ENCODE data around the gene TNRC18. TPM values are rescaled to one million over a fixed set of nuclear protein-coding genes. Genes with fewer than 3 reads are reported as not detected.

TNRC18 gene
- total RNA-seq, 2 experiments from 2014 or later, result 36.0 to 43.8 TPM

DNA sequence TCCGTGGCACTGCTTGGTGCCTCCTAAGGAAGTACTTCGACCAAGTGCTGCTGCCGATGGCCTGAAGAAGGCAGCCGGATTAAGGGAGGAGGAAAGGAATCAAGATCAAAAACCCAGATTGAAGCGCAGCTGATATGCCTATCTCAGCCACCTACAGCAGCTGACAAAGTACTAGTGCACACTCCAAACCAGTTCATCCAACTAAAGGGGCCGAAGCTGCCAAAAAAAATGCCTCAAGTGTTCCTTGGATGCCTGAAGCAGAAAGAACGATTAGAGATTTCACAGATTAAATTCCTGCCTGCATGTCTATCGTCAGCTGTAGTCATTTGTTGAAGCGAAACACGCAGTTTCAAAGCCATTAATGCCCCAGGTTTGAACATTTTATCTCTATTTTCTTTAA lies 65.7 kb downstream of the TNRC18 start:
- DNase-seq, result no peak
- H3K4me3 Mint-ChIP-seq, result no peak overlapping the region
- no peak overlapping the region for H3K27ac Mint-ChIP-seq
- CTCF ChIA-PET, result interaction anchor here (0.6 kb wide), 1 partner anchor 32 kb away, joined by 3 read pairs; no protein-coding TSS in a partner anchor
- peaks cover 30% of the 10 kb centered on the region for H3K36me3 Mint-ChIP-seq (ENCODE audit: low read depth)
- H3K9me3 Mint-ChIP-seq, result no peaks in the 10 kb centered on the region
- intact Hi-C loops (cut with micrococcal nuclease), result no loop called here
- no peaks in the 10 kb centered on the region for H3K27me3 Mint-ChIP-seq (ENCODE audit: low read depth)
- H3K4me1 Mint-ChIP-seq (ENCODE audit: low read depth), result peaks cover 6% of the 10 kb centered on the region

DNA sequence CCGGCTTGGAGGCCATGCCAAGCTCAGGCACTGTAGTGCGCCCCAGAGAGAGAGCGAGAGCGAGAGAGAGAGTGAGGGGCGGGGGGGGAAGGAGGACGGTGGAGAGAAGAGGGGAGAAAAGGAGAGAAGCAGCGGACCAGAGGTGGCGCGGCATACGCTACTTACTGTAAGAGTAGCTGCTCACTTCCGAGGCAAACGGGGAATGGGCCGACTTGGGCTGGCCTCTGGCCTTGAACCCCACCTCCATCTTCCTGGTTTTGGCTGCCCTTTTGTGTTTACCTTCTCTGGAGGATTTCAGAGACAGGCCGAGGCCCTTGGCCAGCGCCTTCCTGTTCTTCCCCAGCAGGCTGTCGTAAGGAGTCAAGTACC lies 66.9 kb downstream of the TNRC18 start:
- intact Hi-C loops (cut with micrococcal nuclease), result no loop called here
- CTCF ChIA-PET, result interaction anchor here (0.6 kb wide), 1 partner anchor 207 kb away, joined by 3 read pairs; no protein-coding TSS in a partner anchor
- H3K36me3 Mint-ChIP-seq (ENCODE audit: low read depth), result peaks cover 32% of the 10 kb centered on the region
- H3K4me1 Mint-ChIP-seq (ENCODE audit: low read depth), result peaks cover 6% of the 10 kb centered on the region
- DNase-seq, result no peak
- H3K27me3 Mint-ChIP-seq (ENCODE audit: low read depth), result no peaks in the 10 kb centered on the region
- no peaks in the 10 kb centered on the region for H3K9me3 Mint-ChIP-seq
- no peak overlapping the region for H3K4me3 Mint-ChIP-seq
- H3K27ac Mint-ChIP-seq, result no peak overlapping the region

DNA sequence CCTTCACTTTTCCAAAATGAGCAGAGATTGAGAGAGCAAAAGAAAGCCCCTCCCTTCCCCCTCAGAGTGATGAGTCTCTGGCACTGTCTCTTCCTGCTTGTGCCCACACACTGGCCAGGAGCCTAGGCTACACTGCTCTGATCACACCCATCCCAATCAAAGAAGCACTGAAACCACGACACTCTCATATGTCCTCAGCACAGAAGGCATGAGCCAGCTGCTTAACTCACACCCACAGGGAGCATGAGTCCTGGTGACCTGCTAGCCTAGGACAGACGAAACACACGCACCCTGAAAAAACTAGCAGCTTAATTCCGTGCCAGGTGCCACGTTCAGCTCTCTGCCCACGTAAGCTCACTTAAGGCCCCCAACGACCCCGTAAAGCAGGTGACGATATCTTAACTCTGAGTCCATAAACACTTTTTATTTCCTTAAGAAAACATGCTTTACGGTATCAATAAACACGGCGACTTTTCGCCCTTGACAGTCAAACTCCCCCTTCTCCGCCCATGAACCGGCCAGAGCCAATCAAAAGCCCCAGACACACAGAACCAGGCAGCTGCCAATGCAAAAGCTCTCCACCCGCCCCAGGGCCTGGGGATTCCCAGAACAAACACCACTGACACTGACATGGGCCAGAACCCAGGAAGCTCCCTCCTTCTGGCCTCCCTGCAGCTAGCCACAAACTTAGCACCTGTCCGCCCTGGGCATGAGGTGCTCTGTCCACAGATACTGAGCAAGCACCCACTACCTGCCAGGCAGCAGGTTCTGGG lies 69.0 kb downstream of the TNRC18 start:
- H3K4me3 Mint-ChIP-seq, result no peak overlapping the region
- H3K27ac Mint-ChIP-seq, result no peak overlapping the region
- no peaks in the 10 kb centered on the region for H3K27me3 Mint-ChIP-seq (ENCODE audit: low read depth)
- intact Hi-C loops (cut with micrococcal nuclease), result no loop called here
- H3K9me3 Mint-ChIP-seq, result no peaks in the 10 kb centered on the region
- CTCF ChIA-PET, result interaction anchor here (0.7 to 1.8 kb wide), 3 partner anchors 12 to 114 kb away, joined by 3 to 11 read pairs (median 4); no protein-coding TSS in a partner anchor
- peaks cover 26% of the 10 kb centered on the region for H3K36me3 Mint-ChIP-seq (ENCODE audit: low read depth)
- peaks cover 6% of the 10 kb centered on the region for H3K4me1 Mint-ChIP-seq (ENCODE audit: low read depth)
- DNase-seq, result no peak

DNA sequence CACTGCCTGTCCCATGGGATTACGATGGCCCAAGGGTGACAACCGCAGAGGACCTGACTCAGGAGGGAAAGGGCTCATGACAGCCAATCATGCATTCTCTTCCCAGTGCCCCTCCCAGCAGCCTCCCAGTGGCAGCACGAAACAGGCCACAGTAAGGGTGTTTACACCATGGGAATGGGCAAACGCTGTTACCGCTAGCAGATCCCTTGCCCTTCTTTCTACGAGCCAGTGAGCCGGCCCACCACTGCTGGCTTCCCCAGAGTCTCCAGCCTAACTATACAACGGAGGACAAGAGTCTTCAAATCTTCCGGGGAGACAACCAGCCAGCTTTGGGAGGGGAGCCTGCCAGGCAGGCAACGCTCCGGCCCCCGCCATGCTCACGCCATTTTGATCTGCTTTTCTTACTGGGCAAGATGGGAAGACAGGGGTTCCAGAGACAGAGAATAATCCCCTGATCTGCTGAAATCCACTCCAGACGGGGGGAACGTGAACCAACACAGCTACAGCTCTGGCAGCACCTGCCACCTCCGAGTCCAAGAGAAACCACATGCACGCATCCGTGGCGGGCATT lies 71.1 kb downstream of the TNRC18 start:
- no peak overlapping the region for H3K27ac Mint-ChIP-seq
- H3K9me3 Mint-ChIP-seq, result no peaks in the 10 kb centered on the region
- H3K4me1 Mint-ChIP-seq (ENCODE audit: low read depth), result peaks cover 6% of the 10 kb centered on the region
- CTCF ChIA-PET, result interaction anchor here (0.6 kb wide), 1 partner anchor 80 kb away, joined by 3 read pairs; no protein-coding TSS in a partner anchor
- no peak overlapping the region for H3K4me3 Mint-ChIP-seq
- H3K27me3 Mint-ChIP-seq (ENCODE audit: low read depth), result no peaks in the 10 kb centered on the region
- intact Hi-C loops (cut with micrococcal nuclease), result no loop called here
- DNase-seq, result no peak
- peaks cover 20% of the 10 kb centered on the region for H3K36me3 Mint-ChIP-seq (ENCODE audit: low read depth)

DNA sequence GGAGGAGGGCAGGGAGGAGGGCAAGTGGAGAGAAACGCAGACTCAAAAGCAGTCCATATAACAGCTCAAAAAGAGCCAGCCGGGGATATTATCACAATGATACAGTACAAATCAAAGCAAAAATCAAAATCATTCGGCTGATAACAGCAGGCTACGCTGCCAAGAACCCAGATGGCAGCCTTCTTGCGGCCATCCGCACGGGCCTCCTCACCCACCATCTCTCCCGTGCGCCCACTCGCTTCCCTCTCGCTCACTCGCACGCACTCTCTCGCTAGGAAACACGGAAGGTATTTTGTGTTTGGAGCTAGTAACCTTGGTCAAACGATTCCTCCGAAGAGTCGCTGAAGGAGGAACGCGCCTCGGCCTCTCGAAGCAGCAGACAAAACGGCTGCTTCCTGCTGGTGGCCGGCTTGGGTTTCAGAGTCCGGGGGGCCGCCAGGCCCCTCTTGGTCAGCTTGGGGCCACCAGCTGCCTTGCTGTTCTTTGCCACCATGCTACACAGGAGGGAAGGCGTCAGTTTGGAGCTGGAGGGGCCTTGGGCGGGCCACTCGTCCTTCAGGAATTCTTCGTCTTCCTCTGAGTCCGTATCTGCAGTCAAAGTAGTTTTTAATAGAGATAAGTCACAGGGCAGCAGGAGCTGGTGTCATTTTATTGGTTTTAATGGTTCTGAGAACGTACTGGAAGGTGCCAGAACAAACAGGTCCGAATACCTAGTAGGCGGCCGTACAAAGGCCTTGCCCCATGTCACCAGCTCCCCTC lies 71.9 kb downstream of the TNRC18 start:
- peaks cover 6% of the 10 kb centered on the region for H3K4me1 Mint-ChIP-seq (ENCODE audit: low read depth)
- no peaks in the 10 kb centered on the region for H3K9me3 Mint-ChIP-seq
- no peak overlapping the region for H3K27ac Mint-ChIP-seq
- no peaks in the 10 kb centered on the region for H3K27me3 Mint-ChIP-seq (ENCODE audit: low read depth)
- H3K36me3 Mint-ChIP-seq (ENCODE audit: low read depth), result peaks cover 16% of the 10 kb centered on the region
- no peak overlapping the region for H3K4me3 Mint-ChIP-seq
- no peak for DNase-seq
- CTCF ChIA-PET, result interaction anchor here (0.6 kb wide), 1 partner anchor 51 kb away, joined by 5 read pairs; no protein-coding TSS in a partner anchor
- intact Hi-C loops (cut with micrococcal nuclease), result no loop called here

DNA sequence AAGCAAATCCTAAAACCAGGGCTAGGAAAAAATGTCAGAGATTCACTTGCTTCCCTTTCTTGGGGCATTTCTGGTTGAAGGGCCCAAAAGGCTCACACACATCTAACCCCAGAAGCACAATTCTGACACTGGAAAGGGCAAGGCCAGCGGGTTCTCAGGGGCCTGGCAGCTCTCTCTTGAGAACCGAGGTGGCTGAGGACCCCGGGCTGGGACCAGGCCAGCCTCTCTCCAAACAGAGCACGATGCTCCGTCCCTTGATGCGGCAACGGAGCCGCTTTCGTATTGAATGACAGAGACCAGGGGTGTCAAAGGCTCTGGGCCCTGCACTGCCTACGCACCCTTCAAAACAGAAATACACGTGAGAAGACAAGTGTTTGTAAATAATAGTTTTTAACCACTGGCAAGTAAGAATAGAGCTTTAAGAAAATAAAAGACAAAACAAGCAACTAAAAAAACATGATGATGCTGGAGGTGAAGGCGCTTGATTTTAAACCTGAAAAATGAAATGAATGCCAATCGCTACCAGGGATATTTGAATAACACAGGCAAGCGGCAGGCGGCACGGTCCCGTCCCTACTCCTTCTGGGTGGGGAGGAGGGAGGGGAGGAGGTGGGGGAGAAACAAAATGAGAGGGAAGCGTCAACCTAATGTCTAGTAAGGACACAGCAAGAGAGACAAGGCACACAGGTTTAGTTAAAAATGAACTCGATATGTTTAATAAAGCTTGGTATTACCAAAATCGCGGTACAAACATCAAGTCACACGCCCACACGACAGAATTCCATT lies 72.8 kb downstream of the TNRC18 start:
- Mint-ChIP-seq H3K4me1 (ENCODE audit: low read depth) (peaks cover 6% of the 10 kb centered on the region), H3K36me3 (ENCODE audit: low read depth) (peaks cover 12% of the 10 kb centered on the region)

DNA sequence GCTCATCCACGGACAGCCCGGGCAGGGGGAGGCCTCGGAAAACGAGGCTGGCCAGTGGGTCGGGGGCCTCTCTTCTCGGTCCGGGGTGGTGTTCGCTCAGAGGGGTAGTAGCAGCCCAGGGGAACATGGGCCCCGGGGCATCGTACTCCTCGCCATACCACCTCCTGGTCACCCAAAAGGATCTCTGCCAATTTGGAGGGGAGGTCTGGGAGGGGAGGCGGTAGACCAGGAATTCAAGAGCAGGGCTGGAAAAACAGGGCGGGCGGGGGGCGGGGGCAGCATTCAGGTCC lies 73.5 kb downstream of the TNRC18 start:
- Mint-ChIP-seq H3K4me1 (ENCODE audit: low read depth) (peaks cover 6% of the 10 kb centered on the region), H3K27me3 (ENCODE audit: low read depth) (no peaks in the 10 kb centered on the region), H3K36me3 (ENCODE audit: low read depth) (peaks cover 15% of the 10 kb centered on the region), H3K27ac (no peak overlapping the region), H3K9me3 (no peaks in the 10 kb centered on the region), H3K4me3 (no peak overlapping the region)
- intact Hi-C loops (cut with micrococcal nuclease), result no loop called here
- DNase-seq, result no peak
- CTCF ChIA-PET, result no interaction called here

More for the DNA sequence above, 72.8 kb downstream of the TNRC18 start:
- no peaks in the 10 kb centered on the region for H3K9me3 Mint-ChIP-seq
- intact Hi-C loops (cut with micrococcal nuclease), result no loop called here
- no peak for DNase-seq
- CTCF ChIA-PET, result interaction anchor here (0.6 kb wide), 1 partner anchor 52 kb away, joined by 5 read pairs; no protein-coding TSS in a partner anchor
- H3K27me3 Mint-ChIP-seq (ENCODE audit: low read depth), result no peaks in the 10 kb centered on the region
- H3K4me3 Mint-ChIP-seq, result no peak overlapping the region
- no peak overlapping the region for H3K27ac Mint-ChIP-seq

DNA sequence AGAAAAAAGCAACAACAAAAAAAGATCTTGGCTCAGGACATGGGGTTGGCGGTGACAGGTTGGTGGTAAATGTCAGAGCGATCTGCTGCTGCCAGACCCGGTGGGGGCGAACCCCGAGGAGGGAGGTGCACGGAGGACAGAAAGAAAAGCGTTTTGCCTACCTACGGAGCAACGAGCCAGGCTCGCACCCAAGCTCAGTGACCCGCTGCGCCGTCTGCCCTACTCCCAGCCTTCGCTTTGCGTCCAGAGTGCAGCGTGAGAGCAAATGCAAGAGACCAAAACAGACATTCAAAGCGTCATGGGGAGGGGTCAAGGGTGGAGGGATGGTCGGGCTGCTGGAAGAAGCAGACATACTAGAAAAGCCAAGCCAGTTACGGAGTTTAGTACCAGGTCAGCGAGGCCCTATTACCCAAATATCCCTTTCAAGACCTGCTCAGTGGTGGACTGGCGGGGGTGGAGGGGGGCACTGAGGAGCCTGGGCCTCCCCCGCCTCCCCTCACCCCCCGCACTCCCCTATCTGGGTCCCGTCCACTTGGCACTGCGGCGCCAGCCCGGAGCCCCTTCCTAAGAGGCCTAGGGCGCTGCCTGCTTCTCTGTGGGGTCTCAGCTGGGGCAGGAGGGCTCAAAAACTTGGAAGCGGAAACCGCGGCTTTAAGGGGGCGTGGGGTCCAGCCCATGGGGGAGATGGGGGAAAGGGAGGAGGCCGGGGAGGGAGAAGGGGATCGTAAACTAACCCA lies 74.0 kb downstream of the TNRC18 start:
- Mint-ChIP-seq H3K4me3 (no peak overlapping the region), H3K36me3 (ENCODE audit: low read depth) (peaks cover 18% of the 10 kb centered on the region), H3K9me3 (no peaks in the 10 kb centered on the region), H3K27me3 (ENCODE audit: low read depth) (no peaks in the 10 kb centered on the region), H3K27ac (no peak overlapping the region), H3K4me1 (ENCODE audit: low read depth) (peaks cover 3% of the 10 kb centered on the region)
- intact Hi-C loops (cut with micrococcal nuclease), result no loop called here
- CTCF ChIA-PET, result no interaction called here
- no peak for DNase-seq

DNA sequence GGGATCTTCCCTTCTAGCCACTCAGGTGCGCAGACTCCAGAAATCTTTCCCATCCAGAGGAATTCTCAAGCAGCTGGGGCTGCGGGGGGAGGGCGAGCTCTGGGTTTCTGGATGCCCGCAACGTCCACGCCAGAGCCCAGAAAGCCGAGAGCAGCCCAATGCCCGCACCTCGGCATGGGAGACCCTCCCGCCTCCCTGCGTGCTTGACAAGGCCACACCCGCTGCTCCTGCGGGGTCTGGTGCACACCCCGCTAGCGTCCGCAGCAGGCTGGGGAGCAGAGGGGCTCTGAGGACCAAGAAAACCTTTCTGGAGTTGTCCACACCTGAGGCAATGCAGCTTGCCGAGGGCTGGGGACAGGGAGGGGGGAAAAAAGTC lies 74.6 kb downstream of the TNRC18 start:
- intact Hi-C loops (cut with micrococcal nuclease), result no loop called here
- Mint-ChIP-seq H3K4me1 (ENCODE audit: low read depth) (no peaks in the 10 kb centered on the region), H3K27ac (no peak overlapping the region), H3K27me3 (ENCODE audit: low read depth) (no peaks in the 10 kb centered on the region), H3K4me3 (no peak overlapping the region), H3K36me3 (ENCODE audit: low read depth) (peaks cover 20% of the 10 kb centered on the region), H3K9me3 (peaks cover 3% of the 10 kb centered on the region)
- CTCF ChIA-PET, result no interaction called here
- DNase-seq, result no peak

DNA sequence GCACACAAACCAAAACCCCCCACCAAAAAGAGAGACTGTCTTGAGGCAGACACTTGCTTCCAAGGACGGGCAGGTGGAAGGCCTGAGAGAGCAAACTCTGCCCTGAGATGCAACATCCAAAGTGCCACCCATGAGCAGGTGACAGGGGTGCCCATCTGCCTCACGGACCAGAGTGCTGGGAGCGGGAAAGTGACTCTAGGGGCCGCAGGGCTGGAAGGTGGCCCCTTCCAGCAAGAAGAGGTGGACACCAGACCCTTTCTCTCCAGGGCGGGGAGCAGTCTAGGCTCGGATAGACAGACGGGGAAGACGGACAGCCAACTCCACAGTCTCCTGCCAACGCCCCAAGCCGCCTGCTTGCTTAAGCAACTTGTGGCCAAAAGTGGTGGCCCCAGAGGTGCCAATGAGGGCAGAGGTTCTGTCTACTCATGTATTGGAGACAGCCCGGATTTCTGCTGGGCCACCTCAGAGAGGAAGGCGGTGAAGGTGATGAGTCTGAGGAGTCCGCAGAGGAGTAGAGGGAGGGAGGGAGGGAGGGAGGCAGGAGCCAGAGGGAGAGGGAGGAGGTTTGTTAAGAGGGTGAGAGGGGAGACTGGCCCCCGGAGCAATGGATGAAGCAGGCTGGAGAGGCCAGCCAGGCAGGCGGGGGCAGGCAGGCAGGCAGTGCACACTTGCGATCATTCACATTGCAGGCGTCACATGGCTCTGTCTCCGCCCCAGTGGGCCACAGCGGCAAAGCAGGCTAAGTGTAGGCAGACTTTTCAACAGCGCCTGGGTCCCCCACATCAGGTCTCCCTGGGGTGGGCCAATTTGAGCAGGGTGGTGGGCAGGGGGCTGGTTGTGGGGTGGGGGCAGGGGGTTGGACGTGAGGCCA lies 75.3 kb downstream of the TNRC18 start:
- no peak overlapping the region for H3K4me3 Mint-ChIP-seq
- no peak overlapping the region for H3K27ac Mint-ChIP-seq
- no peaks in the 10 kb centered on the region for H3K4me1 Mint-ChIP-seq (ENCODE audit: low read depth)
- H3K36me3 Mint-ChIP-seq (ENCODE audit: low read depth), result peaks cover 24% of the 10 kb centered on the region
- peaks cover 7% of the 10 kb centered on the region for H3K9me3 Mint-ChIP-seq
- no peak for DNase-seq
- no peaks in the 10 kb centered on the region for H3K27me3 Mint-ChIP-seq (ENCODE audit: low read depth)
- intact Hi-C loops (cut with micrococcal nuclease), result no loop called here
- CTCF ChIA-PET, result no interaction called here

DNA sequence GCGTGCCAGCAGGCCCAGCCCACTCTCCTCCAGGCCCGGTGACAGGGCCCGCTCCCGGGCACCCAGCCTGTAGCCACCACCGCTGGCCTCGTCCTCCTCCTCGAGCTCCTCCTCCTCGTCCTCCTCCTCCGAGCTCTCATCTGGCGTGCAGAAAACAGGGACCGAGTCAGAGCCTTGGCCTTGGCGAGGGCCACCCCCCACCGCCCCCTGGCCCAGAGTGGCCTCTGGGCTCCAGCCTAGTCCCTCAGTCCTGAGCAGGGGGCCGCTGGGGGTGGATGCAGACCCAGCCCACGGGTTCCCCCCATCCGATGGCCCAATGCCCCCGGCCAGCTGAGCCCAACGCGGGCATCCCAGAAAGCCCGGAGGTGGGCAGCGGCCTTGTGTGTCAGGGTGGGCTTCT lies 78.0 kb downstream of the TNRC18 start:
- intact Hi-C loops (cut with micrococcal nuclease), result no loop called here
- Mint-ChIP-seq H3K36me3 (ENCODE audit: low read depth) (peaks cover 43% of the 10 kb centered on the region), H3K4me3 (no peak overlapping the region), H3K9me3 (peaks cover 14% of the 10 kb centered on the region), H3K27ac (no peak overlapping the region), H3K4me1 (ENCODE audit: low read depth) (no peaks in the 10 kb centered on the region), H3K27me3 (ENCODE audit: low read depth) (no peaks in the 10 kb centered on the region)
- no peak for DNase-seq
- CTCF ChIA-PET, result no interaction called here
